Pancreas (tissue), 10 donors: ENCODE data around the gene RMRP. TPM values are rescaled to one million over a fixed set of nuclear protein-coding genes. Genes with fewer than 3 reads are reported as not detected.

Experiments
- ATAC-seq, 4 donors: fragments of 200-7000 bp; cut with Tn5 transposase; one replicate each; pipeline versions ENCODE4 v1.8.0 to v1.9.1; 2020; ENCODE audit warnings: mild to moderate bottlenecking in 4 of 4, moderate library complexity in 4 of 4
- DNase-seq, 6 donors: peaks; one replicate each; pipeline ENCODE4 v3.0.0-alpha.2; 2020
- FAIRE-seq: peaks from 2 replicates; lab custom pipeline; 2012; peaks lifted over from hg19 to GRCh38; lab: Jason Lieb, UNC
- H3K27ac ChIP-seq, 4 donors: fragments of 200-600 bp; sonication (generic); 1 replicate in 3 of 4; 2 replicates in 1 of 4; pipeline versions ENCODE4 v1.5.0 to v1.8.0; 2020
- H3K27me3 ChIP-seq, 4 donors: fragments of 200-600 bp; one replicate each; pipeline ENCODE4 v1.8.0; 2021
- H3K36me3 ChIP-seq, 3 donors: fragments of 200-600 bp; sonication (generic) in 1 of 3; one replicate each; pipeline versions ENCODE4 v1.5.0 to v1.8.0; 2020 to 2021
- H3K4me1 ChIP-seq, 3 donors: fragments of 200-600 bp; one replicate each; pipeline ENCODE4 v1.8.0; 2021
- H3K4me3 ChIP-seq, 4 donors: fragments of 200-600 bp; sonication (generic) in 2 of 4; one replicate each; pipeline versions ENCODE4 v1.5.0 to v1.8.0; 2020 to 2021
- H3K9me3 ChIP-seq, 4 donors: fragments of 200-600 bp; one replicate each; pipeline ENCODE4 v1.8.0; 2021
- CTCF ChIP-seq, 4 donors: fragments of 200-600 bp; sonication (generic) in 3 of 4; IDR thresholded peaks; one replicate each; pipeline versions ENCODE4 v1.5.0 to v1.8.0; 2021; ENCODE audit warnings: antibody characterized with exemption in 4 of 4
- WGBS, 2 donors: extraction: QIAGEN DNeasy Blood & Tissue Kit; methylation state at CpG; one replicate each; pipeline ENCODE4 v1.1.7; 2013; 5-methylcytosine and 5-hydroxymethylcytosine counted together
- intact Hi-C, 3 donors: fragments of 100-400 bp; cut with DNase I; formaldehyde crosslinking; loops; one replicate each; pipeline versions ENCODE4 v1.11.1 to v1.14.2; 2022
- polyA plus RNA-seq, 2 donors: library from polyadenylated mRNA; stranded (reverse); fragments of 200-250 nt; gene quantifications; one replicate each; pipeline ENCODE4 v1.2.3, GENCODE V29; 2013
- total RNA-seq, 6 donors: library from RNA; stranded (reverse); fragmentation: NEBNext Ultra II Directional in 4 of 6; extraction: Animal tissue kit (Norgen Biotek cat#: 25700) in 4 of 6; gene quantifications; one replicate each; pipeline versions ENCODE4 v1.2.1 to v1.2.4, GENCODE V29; 2021 to 2023
- donor health status: healthy with polysubstance abuse.
- donor health status: DM: no; HTN: no; CAD: no; lungs with moderate emphysema.
- donor health status: DM: no; HTN: no; CAD: no.
- donor health status: control.
- donor health status: control.
- donor health status: Bipolar disorder and iron deficiency.
- donor health status: DM: yes; HTN: yes; CAD: no.
- donor health status: DM: no; HTN: no; CAD: no.
- donor health status: DM: no; HTN: no; CAD: no.
- donor health status: DM: yes; HTN: yes; CAD: no.

RMRP gene
- total RNA-seq (over 10,000 TPM in 4 of 6 donors, 1,000 to 10,000 TPM in 2; 3,151 to 15,171 (median 11,469) TPM), polyA plus RNA-seq (100 to 1,000 TPM in 1 of 2 donors, 10 to 100 TPM in 1; 80.5 to 300 TPM)

GRCh38 chr9:35657546-35658136, at the start of gene RMRP:
Gene RMRP, minus strand, starts transcription at chr9:35658019.
- Histone ChIP-seq H3K27ac (peak within 1 kb of the TSS; percentile 94 to 100 (median 100)), H3K4me1 (peaks cover 21 to 34% (median 29%) of the 10 kb centered on the region in 3 donors), H3K4me3 (peak within 1 kb of the TSS; percentile 76 to 97 (median 90)), H3K36me3 (no peaks in the 10 kb centered on the region), H3K27me3 (no peaks in the 10 kb centered on the region), H3K9me3 (no peaks in the 10 kb centered on the region)
- intact Hi-C loops = no loop called here
- WGBS, 2 donors = 0% methylated on average over 42 of the region's 42 CpGs
- FAIRE-seq (peak; percentile 83), ATAC-seq (peak; percentile 89 to 92 (median 90)), DNase-seq (peak; percentile 92 to 99 (median 98))
- peak in 2 of 4 donors; percentile 21 to 46 for TF ChIP-seq CTCF (IDR thresholded peaks at IDR 0.05)

- Histone ChIP-seq H3K4me3 (no peak overlapping the region), H3K36me3 (peaks cover 12 to 91% (median 73%) of the 10 kb centered on the region in 3 donors), H3K9me3 (no peaks in the 10 kb centered on the region), H3K27ac (no peak overlapping the region), H3K4me1 (no peaks in the 10 kb centered on the region), H3K27me3 (no peaks in the 10 kb centered on the region)
- 83 to 84% methylated on average over 10 of the region's 10 CpGs for WGBS, 2 donors
- no peak for TF ChIP-seq CTCF (IDR thresholded peaks at IDR 0.05)
- FAIRE-seq = no peak
- no peak for ATAC-seq
- DNase-seq = no peak
- intact Hi-C loops = loop anchor here in 1 of 3 donors (10.0 kb wide), 1 partner anchor 62 kb away; no protein-coding TSS in a partner anchor
Measured at GRCh38 chr9:35706951-35707350, 49.1 kb upstream of the RMRP start.

GRCh38 chr9:35705836-35706430, 48.1 kb upstream of the RMRP start:
- peaks cover 12 to 91% (median 66%) of the 10 kb centered on the region in 3 donors for H3K36me3 ChIP-seq
- no peaks in the 10 kb centered on the region for H3K27me3 ChIP-seq
- DNase-seq (no peak), FAIRE-seq (no peak), ATAC-seq (peak in 1 of 4 donors; percentile 6)
- no peaks in the 10 kb centered on the region for H3K9me3 ChIP-seq
- 94 to 96% methylated on average over 7 of the region's 7 CpGs for WGBS, 2 donors
- no peak for TF ChIP-seq CTCF (IDR thresholded peaks at IDR 0.05)
- no peak overlapping the region for H3K27ac ChIP-seq
- H3K4me3 ChIP-seq = no peak overlapping the region
- intact Hi-C loops = loop anchor here in 1 of 3 donors (10.0 kb wide), 1 partner anchor 61 kb away; no protein-coding TSS in a partner anchor
- no peaks in the 10 kb centered on the region for H3K4me1 ChIP-seq

GRCh38 chr9:35705372-35705771, 47.6 kb upstream of the RMRP start:
- FAIRE-seq (no peak), ATAC-seq (no peak), DNase-seq (no peak)
- Histone ChIP-seq H3K4me3 (no peak overlapping the region), H3K9me3 (no peaks in the 10 kb centered on the region), H3K27me3 (no peaks in the 10 kb centered on the region), H3K27ac (no peak overlapping the region), H3K36me3 (peaks cover 10 to 91% (median 64%) of the 10 kb centered on the region in 3 donors), H3K4me1 (no peaks in the 10 kb centered on the region)
- intact Hi-C loops = loop anchor here in 1 of 3 donors (10.0 kb wide), 1 partner anchor 61 kb away; no protein-coding TSS in a partner anchor
- WGBS, 2 donors = 76% methylated on average over 8 of the region's 8 CpGs
- no peak for TF ChIP-seq CTCF (IDR thresholded peaks at IDR 0.05)
